22Rv1 (cell line): Measurements from ENCODE around the gene FH.

ENCODE experiments used
- H3K27ac ChIP-seq: fragments of 450-650 bp; 2 replicates; pipeline ENCODE4 v1.5.1; 2017
- CTCF ChIP-seq: fragments of 450-650 bp; IDR thresholded peaks from 2 replicates; pipeline ENCODE4 v1.5.1; 2017; ENCODE audit warnings: mild to moderate bottlenecking
- ZFX ChIP-seq: fragments of 450-650 bp; IDR thresholded peaks from 2 replicates; pipeline ENCODE4 v1.6.1; 2017; ENCODE audit warnings: antibody characterized with exemption, borderline replicate concordance

Gene FH

DNA sequence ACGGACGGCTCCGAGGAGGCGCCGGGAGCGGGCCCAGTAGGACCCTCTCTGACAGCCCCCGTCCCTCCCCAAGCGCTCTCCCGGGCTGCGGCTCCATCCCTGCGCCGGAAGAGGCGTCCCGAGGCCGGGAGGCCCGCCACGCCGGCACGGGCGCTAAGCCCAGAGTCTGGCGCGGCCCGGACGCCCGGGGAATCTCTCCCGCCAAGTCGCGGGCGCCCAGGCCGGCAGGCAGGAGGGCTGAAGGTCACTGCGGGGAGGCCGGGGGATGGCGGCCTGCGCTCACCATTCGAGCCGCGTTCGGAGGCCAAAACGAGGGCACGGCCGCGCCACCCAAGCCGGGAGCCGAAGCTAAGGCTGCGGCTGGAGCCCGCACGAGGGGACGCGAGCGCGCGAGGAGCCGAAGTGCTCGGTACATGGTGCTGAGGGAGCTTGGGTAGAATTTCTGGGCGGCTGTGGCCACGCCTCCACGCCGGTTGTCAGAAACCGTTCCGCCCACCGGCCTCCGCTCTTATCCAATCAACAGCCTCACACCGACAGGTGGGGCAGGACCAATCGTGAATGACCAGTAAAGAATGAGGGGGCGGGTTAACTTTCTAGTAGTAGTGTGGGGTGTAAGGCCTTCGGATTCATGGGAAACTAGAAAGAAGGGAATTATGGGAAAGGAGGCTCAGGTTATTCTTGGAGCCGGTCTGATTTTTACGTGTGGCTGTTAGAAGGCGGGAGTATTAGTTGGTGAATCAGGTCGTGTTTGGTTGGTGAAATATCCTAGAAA lies at the start of gene FH:
FH (minus strand) TSS at position 448 of the 772 bp plus-strand sequence; CDS start at position 415, 33 bp downstream.
- TF ChIP-seq ZFX, result 0 out of 2 replicates have a peak, but pooled peaks have one; percentile 29
- no peak for TF ChIP-seq CTCF

DNA sequence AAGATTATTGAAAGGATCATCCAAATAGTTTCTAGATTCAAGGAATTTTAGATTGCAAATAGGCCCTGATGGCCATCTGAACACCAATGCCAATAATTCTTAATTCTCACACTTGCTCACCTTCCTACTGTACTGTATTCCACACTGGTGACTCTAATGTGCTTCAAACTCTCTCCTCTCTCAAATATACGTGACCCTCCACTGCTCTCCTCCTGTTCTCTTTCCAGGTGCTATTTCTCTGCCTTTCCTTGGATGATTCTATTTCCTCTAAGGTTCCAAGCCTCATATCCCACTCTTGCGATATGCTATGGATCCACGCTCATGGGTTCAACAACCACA lies 41.3 kb upstream of the FH start:
- no peak overlapping the region for H3K27ac ChIP-seq
- TF ChIP-seq ZFX, result no peak

More for the DNA sequence above, at the start of gene FH:
- peak within 1 kb of the TSS; percentile 81 for H3K27ac ChIP-seq

DNA sequence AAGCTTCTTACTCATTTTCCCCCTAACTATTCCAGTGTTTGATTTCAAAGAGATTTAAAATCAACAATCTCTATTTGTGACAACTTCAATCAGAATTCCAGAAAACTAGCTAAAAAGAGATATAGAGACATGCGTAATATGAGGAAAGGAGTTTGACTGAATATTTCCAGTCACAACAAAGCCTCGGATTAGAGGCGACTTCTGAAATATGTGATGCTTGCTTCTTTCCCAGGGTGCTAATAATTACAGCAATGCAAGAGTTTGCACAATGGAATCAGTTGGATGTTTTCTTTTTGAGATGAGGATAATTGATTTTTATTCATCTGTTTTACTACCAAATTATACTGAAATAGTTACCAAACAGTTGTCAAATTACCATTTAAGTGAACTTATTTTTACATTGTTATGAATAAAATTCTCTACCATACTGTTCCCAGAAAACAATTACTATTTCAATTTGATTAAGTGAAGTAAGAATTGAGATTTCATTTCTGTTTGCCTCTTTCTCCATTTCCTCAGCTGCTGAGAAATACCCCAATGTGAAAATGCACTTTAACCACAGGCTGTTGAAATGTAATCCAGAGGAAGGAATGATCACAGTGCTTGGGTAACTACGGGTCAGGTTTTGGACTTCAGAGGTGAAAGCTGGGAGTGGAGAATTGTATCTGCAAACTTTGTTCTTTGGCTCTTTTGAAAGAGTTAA lies 40.7 kb upstream of the FH start:
- no peak overlapping the region for H3K27ac ChIP-seq
- no peak for TF ChIP-seq ZFX
- no peak for TF ChIP-seq CTCF

DNA sequence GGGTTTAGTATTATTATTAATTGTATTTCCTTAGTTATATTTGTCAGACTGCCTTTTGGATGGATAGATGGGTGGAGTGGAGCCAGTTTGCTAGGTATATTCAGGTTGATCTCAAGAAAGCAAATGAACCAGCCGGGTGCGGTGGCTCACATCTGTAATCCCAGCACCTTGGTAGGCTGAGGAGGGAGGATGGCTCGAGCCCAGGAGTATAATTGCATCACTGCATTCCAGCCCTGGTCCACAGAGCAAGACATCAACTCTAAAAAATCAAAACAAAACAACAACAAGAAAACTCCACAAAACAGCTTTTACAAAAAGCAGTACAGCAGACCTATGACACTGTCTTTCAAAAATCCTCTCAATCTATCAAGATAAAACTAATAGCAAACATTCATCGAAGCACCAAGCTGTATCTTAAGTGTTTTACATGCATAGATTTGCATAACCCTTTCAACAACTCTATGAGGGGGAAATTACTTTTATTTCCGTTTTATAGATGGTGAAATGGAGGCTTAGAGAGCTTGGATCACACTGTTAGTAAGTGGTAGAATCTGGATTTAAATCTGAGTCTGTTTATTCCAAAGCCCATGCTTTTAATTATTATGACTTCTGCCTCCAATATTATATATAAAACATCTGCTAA lies 38.1 kb upstream of the FH start:
- no peak overlapping the region for H3K27ac ChIP-seq
- TF ChIP-seq CTCF (no peak), ZFX (no peak)

- H3K27ac ChIP-seq, result no peak overlapping the region
- no peak for TF ChIP-seq CTCF
- TF ChIP-seq ZFX, result no peak
Observed at GRCh38 chr1:241557031-241557430, 37.5 kb upstream of the FH start.

DNA sequence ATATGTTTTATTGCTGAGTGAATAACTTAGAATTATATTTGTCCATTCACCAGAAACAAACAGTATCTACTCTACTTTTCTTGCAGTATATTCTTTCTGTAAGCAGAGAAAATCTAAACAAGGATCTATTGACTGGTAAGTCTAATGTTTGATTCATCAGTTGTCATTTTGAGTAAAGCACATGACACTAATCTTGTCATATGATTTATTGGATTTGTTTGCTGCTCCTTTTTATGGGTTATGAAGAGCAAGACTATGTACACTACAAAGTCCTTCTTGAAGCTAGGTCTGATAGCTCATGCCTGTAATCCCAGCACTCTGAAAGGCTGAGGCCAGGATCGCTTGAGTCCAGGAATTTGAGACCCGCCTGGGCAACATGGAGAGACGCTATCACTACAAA lies 36.0 kb upstream of the FH start:
- no peak for TF ChIP-seq ZFX
- no peak for TF ChIP-seq CTCF
- H3K27ac ChIP-seq, result no peak overlapping the region

DNA sequence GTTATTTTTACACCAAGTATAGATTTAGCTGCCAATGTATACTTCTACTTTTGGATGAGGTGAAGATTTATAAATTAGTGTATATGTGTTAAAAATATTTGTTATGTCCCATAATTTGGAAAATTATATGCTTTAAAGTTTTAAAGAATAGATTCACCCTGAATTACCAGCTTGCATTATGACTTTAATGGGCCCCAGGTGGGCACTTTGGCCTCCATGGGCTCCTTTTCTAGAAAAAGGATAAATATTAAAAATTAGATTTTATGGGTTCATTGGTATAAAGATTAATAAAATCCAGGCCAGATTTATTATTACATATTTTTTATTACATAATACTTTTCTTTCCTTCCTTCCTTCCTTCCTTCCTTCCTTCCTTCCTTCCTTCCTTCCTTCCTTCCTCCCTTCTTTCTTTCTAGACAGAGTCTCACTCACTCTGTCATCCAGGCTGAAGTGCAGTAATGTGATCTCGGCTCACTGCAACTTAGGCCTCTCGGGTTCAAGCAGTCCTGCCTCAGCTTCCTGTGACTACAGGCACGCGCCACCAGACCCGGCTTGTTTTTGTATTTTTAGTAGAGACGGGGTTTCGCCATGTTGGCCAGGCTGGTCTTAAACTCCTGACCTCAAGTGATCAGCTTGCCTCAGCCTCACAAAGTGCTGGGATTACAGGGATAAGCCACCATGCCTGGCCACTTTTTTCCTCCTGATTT lies 34.5 kb upstream of the FH start:
- H3K27ac ChIP-seq, result no peak overlapping the region
- no peak for TF ChIP-seq ZFX
- TF ChIP-seq CTCF, result no peak
